GM18873 (cell line): Measurements from ENCODE around the gene SOX15.
"Not testable (repeated sequence)": the region's sequence is repeated elsewhere in the genome, so short reads cannot be mapped to it uniquely, and the experiment has no call there.

ENCODE experiments used
- ATAC-seq: cut with Tn5 transposase; IDR thresholded peaks from one replicate; pipeline ENCODE4 v1.9.1; 2021; ENCODE audit warnings: mild to moderate bottlenecking, moderate library complexity, moderate number of reproducible peaks; ENCODE audit not compliant: unreplicated experiment, low FRiP score

The SOX15 gene

DNA sequence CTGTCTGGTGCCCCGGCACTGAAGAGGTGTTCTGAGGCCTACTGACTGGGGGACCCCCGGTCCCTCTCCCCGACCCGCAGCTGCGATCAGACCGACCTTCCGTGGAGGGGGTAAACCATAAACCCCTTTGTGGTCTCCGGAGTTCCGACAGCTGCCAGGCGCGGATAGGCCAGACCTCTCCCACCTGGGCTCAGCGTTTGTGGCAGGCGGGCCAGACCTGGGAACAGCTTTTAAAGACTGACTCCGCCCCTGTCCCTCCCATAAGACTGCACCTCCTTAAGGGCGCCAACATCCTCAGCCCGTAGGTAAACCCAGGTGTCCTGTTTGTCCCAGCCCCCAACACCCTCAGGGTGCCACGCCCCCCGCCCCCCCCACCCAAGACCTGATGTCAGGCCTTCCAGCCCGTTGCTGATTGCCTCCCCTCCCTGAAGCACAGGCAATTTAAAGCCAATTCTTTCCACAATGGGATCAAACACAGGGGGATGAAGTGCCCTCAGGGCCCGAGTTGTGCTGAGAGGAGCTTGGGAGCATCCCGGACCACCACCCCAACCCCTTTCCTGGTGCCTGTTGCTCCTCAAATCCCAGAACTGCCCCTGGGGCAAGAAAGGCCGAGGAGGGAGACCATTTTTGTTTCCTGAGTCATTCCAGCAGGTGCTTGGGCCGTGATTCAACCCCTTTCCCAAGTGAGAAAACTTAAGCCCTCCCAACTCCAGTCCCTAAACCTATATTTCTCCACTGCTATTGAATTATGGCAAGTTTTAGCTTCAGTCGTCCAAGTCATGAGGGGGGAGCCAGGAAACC is at the start of gene SOX15:
TSS of gene SOX15 (minus strand) at position 204 of the 801 bp plus-strand sequence. CDS start 418 bp downstream, outside the sequence.
- no peak for ATAC-seq

DNA sequence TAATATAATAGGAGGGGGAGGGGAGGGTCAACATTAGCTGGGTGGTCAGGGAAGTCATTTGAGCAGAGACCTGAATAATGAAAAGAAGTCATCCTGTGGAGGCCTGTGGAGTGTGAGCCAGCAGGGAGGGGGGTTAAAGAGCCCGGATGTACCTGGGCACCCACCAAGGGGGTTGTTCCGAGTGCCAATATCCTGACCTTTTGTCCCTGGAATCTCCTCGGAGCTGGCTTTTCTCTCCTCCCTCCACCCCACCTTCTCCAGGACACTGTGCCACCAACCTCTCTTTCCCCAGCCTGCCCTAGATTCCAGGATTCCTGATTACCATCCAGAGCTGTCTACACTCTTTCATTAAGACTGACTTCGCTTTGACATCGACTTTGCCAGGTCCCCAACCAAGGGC is 46.3 kb upstream of the SOX15 start:
- no peak for ATAC-seq

DNA sequence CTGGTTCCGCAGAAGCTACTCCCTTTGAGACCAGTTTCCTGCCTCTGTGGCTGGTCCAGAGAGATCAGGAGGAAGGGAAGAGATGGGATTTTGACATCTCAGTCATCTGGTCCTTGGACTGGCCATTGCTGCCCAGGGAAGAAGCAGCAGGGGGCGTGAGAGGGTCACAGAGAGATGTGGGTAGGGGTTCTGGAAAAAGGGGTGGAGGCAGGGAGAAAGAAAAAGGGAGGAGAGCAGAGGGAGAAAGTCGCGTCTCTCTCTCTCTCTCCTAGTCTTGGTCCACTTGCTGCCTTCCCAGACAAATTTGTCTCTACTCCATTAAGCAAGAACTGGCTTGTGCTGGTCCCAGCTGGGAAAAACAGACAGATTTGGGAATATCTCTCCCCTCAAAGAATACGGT is 44.5 kb upstream of the SOX15 start:
- no peak for ATAC-seq

DNA sequence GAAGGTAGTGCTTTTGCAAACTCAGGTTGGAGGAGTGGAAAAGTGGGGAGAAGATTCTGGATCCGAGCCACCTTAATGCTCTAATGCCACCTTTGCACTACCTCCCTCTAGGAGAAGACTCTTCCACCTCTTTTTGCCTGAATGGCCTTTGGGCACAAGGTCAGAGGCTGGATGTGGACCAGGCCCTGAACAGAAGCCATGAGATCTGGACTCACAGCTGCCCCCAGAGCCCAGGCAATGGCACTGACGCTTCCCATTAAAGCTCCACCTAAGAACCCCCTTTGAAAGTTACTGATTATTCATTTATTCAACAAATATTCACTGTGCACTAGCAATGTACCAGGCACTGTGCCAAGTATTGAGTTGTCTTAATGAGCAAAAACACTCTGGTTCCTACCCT is 43.2 kb upstream of the SOX15 start:
- no peak for ATAC-seq

DNA sequence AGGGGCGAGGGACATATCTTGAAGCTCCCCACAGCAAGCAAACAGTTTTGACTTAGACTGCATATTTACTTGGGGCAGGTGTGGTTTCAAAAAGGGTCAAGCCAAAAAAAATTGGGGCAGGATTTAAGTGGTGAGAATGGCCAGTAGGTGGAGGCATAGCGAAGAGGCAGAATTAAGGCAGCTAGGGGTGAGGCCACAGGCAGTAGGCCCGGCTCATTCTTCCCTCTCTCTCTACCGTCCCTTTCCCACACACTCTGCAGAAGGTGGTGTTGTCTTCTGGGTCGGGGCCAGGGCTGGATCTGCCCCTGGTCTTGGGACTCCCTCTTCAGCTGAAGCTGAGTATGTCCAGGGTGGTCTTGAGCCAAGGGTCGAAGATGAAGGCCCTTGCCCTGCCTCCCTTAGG is 42.6 kb upstream of the SOX15 start:
- ATAC-seq: no peak

DNA sequence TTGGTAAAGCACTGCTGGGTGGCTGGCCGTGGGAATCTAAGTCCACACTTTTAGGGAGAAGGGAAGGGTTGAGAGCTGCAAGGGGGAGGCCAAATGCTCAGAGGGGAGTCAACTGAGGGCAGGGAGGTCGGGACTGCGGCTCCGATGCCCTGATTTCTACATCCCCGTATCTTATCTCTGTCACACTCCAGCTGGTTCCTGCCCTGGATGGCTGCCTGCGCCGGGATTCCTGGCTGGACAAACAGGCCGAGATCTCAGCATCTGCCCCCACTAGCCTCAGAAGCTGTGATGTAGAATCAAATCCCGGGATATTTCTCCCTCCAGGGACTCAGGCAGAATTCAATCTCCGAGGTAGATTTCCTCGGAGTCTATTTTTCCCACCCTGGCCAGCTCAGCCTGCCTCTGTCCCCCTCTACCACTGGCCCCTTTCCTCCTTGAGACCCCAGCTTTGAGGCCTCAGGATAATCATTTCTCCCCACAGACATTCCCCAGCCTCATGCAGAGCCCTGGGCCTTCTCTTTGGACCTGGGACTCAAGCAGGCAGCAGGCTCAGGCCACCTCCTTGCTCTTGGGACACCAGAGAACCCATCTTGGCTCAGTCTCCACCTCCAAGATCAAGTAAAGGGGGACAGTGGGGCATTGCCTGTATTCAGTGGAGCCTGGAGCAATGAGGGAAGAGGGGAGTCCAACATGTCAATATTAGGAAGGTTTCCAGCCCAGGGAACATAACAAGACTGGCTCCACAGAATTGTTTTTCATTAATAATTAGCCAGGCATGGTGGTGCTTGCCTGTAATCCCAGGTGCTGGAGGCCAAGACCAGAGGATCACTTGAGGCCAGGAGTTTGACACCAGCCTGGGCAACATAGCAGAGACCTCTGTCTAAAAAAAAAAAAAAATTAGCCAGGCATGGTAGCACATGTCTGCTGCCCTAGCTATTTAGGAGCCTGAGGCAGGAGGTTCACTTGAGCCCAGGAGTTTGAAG is 41.8 kb upstream of the SOX15 start:
- no peak for ATAC-seq

DNA sequence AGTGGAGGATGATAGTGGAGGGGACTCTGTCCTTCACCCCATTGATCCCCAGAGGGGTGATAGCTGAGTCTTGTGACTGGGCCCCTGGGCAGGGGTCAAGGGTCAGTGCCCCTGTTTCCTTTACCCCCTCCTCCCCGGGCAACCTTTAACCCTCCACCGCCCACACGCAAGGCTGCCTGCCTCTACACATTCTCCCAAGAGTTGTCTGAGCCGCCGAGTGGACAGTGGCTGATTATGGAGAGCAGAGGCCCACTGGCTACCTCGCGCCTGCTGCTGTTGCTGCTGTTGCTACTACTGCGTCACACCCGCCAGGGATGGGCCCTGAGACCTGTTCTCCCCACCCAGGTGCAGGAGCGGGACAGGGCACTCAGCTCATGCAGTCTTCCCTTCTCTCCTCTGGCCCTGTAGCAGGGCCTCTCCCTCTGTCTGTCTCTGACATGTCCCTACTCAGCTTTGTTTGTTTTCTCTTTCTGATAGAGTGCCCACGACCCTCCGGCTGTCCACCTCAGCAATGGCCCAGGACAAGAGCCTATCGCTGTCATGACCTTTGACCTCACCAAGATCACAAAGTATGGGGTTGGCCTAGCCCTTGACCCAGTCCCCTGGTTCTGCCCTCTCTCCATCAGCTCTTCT is 40.2 kb upstream of the SOX15 start, which contains the start of gene SHBG:
TSS of gene SHBG (plus strand) at position 197 of the 633 bp plus-strand sequence. CDS start at position 235, 38 bp downstream.
- no peak for ATAC-seq

DNA sequence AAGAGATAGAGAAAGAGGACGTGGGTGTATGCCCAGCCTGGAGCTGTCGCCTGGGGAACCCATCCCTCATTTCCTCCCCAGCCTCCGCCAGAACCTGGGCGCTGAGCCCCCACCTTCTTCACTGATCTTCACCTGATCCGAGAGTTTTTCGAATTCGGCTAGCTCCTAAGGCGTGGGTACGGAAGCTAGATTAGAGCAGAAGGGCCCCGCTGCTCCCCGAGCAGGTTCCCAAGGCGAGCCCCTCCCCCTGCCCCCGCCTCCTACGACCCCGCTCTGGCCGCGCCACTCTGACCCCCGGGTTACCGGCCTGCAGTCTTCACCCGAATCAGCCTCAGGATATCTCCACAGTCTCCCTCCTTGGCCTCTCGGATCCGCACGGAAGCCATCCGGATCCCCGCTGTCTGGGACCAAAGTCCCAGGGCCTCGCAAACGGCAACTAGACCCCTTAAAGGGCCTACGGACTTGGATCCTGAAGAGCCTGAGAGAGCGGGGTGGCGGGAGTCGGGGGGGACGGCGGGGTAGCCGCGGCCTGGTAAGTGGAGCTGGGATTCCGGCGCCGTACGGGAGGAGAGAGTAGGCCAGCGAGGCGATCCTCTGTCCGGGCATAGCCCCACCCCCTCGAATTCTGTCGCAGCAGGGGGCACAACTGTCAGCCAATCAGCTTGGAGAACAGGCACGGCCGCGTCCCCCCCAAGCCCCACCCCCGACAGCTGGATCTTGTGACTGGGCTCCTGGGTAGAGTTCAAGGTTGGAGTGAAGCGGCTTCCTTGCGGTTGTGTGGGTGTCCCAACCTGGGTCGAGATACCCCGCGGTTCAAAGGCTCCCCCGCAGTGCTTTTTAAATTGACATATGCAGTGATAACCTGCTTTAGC is 37.6 kb upstream of the SOX15 start, which contains the start of gene SAT2:
TSS of gene SAT2 (minus strand) at position 572 of the 872 bp plus-strand sequence. CDS start at position 386, 186 bp downstream.
- ATAC-seq: peak; percentile 68

DNA sequence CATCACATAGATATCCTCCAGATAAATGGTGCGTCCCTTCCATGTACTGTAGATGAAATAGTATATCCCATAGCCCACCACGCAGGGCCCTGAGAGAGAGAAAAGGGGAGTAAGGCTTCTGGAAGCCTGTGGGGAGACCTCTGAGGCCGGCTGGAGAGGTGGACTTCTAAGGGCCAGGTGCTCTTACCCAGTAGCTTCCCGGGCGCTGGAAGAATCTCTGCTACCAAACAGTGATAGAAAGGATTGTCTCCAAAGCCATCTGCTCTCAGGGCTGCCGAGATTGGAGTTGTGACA is 37.0 kb upstream of the SOX15 start:
- ATAC-seq: no peak

DNA sequence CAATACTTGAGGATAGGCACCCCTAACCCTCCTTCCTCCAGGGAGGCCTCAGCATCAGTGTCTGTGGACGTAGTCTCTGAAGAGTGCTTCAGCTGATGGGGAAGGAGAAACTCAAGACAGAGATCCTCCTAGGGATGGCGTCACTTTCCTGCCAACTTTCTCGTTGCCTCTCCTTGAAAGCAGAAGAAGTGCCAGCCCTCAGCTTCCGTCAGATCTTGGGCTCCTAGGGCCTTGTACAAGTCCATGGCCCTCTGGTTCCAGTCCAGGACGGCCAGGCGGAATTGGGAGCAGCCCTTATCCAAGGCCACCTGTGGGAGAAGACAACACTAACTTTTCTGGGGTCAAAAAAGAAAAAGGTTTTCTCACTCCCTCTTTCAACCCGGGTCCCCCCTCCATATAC is 36.4 kb upstream of the SOX15 start:
- ATAC-seq: no peak

DNA sequence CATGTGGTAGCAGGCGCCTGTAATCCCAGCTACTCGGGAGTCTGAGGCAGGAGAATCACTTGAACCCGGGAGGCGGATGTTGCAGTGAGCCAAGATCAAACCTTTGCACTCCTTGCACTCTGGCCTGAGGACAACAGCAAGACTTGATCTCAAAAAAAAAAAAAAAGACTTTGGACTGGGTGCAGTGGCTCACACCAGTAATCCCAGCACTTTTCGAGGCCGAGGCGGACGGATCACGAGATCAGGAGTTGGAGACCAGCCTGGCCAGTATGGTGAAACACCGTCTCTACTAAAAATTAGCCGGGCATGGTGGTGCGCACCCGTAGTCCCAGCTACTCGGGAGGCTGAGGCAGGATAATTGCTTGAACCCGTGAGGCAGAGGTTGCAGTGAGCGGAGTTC is 35.9 kb upstream of the SOX15 start:
- not testable (repeated sequence) for ATAC-seq

DNA sequence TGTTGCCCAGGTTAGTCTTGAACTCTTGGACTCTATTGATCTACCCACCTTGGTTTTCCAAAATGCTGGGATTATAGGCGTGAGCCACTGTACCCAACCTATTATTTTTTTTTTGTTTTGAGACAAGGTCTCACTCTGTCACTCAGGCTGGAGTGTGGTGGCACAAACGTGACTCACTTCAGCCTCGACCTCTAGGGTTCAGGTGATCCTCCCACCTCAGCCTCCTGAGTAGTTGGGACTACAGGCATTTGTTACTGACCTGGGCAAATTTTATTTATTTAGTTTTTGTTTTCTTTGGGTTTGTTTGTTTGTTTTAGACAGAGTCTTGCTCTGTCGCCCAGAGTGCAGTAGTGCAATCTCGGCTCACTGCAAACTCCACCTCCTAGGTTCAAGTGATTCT is 33.8 kb upstream of the SOX15 start:
- no peak for ATAC-seq

DNA sequence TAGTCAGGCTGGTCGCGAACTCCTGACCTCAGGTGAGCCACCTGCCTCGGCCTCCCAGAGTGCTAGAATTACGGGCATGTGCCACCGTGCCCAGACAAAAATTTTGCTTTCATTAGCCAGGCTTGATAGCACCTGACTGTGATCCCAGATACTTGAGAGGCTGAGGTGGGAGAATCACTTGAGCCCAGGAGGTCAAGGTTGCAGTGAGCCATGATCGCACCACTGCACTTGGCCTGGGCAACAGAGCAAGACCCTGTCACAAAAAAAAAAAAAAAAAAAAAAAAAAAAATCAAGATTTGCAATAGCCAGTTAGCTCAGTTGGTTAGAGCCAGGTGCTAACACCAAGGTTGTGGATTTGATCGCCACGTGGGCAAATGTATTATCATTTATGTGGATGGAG is 30.9 kb upstream of the SOX15 start:
- no peak for ATAC-seq

DNA sequence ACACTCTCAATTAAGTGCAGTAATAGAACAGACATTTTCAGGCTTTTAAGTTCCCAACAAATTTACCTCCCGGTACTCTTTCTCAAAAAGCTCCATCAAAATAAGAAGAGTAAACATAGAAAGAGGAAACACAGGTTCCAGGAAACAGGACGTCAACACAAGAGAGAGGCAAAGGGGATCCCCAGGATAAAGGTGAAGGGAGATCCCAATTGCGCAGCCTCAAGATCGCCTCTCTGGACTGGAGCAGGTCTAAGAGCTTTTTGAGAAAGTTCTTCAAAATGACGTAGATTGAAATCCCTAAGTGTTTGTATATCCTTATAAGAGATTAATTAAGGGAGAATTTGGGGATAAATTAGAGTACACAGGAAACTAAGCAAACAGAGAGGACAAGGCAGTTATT is 28.7 kb upstream of the SOX15 start:
- ATAC-seq: no peak

DNA sequence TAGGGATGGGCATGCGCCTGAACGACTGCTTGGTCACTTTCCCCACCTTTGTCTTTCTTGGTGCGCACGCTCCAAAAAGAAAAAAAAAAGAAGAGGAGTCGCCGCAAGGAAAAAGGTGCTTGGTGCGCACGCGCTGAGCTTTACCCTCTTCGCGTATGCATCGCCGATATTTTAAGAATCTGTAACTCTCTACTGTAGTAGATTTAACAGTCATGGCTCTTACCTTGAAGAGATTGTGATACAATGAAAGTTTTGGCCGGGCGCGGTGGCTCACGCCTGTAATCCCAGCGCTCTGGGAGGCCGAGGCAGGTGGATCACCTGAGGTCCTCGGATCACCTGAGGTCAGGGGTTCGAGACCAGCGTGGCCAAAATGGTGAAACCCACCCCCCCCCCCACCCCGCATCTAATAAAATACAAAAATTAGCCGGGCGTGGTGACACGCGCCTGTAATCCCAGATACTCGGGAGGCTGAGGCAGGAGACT is 25.4 kb upstream of the SOX15 start:
- ATAC-seq: no peak

DNA sequence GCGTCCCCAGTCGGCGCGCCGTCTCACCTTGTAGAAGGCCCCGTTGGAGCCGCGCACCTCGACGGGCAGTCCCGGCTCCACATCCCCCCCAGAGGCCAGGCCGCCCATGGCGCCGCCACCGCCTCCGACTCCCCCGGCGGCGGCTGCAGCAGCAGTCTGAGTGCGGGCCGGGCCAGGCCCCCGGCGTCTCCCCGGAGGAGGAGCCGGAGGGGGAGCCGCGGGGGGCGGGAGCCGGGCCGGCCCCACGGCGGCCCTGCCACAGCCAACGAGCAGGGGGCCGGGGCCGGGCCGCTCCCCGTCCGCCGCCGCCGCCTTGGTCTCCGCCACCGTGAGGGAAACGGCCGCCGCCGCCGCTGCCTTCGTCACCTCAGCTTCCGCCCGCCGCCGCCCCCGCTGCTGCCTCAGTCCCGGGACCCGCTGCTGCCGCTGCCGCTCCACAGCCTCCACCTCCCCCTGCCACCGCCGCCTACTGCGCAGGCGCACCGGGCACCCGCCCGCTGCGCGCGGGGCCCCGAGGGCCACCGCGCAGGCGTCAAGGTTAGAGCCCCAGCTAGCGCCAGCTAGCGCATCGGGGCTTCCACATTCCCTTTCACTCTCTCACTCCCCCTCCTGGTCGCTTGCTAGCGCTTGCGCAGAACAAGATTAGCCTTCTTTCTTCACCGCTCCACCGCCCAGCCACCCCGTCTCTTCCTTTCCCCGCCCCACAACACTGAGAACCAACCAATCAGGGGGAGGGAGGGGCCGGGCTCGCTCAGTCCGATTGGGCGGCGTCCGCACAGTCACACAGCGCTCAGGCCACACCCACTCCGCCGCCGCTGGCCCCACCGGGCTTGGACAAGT is 24.8 kb upstream of the SOX15 start, which contains the start of gene FXR2:
TSS of gene FXR2 (minus strand) at position 473 of the 840 bp plus-strand sequence. CDS start at position 108, 365 bp downstream.
- ATAC-seq: peak; percentile 80

DNA sequence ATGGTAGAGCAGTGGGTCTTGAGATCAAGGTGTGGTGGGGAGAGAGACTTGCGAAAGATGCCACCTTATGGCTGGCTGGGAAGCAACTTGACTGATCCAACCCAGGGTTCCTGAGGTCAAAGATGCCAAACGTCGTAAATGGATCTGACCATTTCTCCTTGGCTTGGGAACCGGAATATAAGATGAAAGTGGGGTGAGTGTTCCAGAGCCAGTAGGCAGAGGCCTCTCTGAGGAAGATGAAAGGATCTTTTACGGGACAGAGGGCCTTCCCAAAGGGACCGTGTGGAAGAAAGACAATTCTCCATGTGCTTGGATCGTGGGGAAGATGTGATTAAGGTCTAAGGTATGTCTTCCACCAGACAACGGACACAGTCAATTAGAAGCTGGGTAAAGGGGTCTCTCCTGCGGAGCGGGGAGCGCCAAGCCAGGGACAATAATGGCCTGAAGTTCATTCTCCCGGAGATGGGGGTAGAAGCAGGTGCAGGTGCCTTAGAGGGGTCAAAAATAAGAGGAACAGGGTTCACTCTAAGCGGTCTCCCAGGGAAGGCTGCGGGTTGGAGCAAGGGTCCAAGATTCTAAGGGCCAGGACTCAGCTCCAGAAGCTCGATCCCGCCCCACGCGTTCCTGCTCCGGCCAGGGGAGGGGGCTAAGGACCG is 24.0 kb upstream of the SOX15 start:
- ATAC-seq: no peak

DNA sequence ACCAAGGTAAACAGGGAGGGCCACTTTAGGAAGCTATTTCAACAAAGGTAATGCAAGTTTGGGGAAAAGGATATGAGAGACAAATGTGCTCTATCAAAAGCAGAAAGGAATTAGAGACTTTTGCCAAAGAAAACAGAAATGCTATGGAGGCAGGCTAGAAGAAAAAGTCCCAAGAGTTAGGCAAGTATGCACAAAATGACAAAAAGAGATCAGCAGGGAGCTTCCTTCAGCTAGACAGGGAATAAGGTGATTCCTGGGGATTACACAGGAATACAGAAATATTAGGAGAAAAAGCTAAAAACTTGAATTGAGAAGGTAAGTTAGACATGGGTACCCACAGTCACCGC is 22.4 kb upstream of the SOX15 start:
- no peak for ATAC-seq
